WERI-Rb-1 (cell line): ENCODE data around the gene UAP1L1.

Experiments
- DNase-seq: peaks from one replicate; pipeline ENCODE4 v3.0.0-alpha.2; 2020
- H3K27ac ChIP-seq: fragments of 250-450 bp; sonication (Bioruptor Pico); 2 replicates; pipeline ENCODE4 v1.5.1; 2020; ENCODE audit warnings: mild to moderate bottlenecking, moderate library complexity
- H3K27me3 ChIP-seq: fragments of 250-450 bp; sonication (Bioruptor Pico); 2 replicates; pipeline ENCODE4 v1.5.1; 2021; ENCODE audit warnings: mild to moderate bottlenecking, low read depth, moderate library complexity; ENCODE audit not compliant: insufficient read depth, severe bottlenecking
- H3K36me3 ChIP-seq: fragments of 250-450 bp; sonication (Bioruptor Pico); 2 replicates; pipeline ENCODE4 v1.5.1; 2020; ENCODE audit warnings: mild to moderate bottlenecking, moderate library complexity
- H3K4me3 ChIP-seq: 2 replicates; pipeline ENCODE4 v1.5.1; 2011; ENCODE audit warnings: low read depth, mild to moderate bottlenecking, control low read depth, low read length
- H3K9me3 ChIP-seq: fragments of 250-450 bp; sonication (Bioruptor Pico); 2 replicates; pipeline ENCODE4 v1.5.1; 2021; ENCODE audit warnings: mild to moderate bottlenecking, moderate library complexity; ENCODE audit not compliant: severe bottlenecking
- CTCF ChIP-seq: IDR thresholded peaks from 2 replicates; pipeline ENCODE4 v1.5.1; 2011; ENCODE audit warnings: low read depth, mild to moderate bottlenecking, control low read depth, inconsistent platforms, low read length

Gene UAP1L1

GRCh38 chr9:137049544-137050449 is 27.5 kb upstream of the UAP1L1 start:
- Histone ChIP-seq H3K36me3 (no peaks in the 10 kb centered on the region), H3K9me3 (no peaks in the 10 kb centered on the region), H3K27me3 (peaks cover 9% of the 10 kb centered on the region), H3K4me3 (no peak overlapping the region), H3K27ac (no peak overlapping the region)
- peak; percentile 82 for DNase-seq
- TF ChIP-seq CTCF, result peak; percentile 85

- Histone ChIP-seq H3K9me3 (no peaks in the 10 kb centered on the region), H3K36me3 (no peaks in the 10 kb centered on the region), H3K27ac (no peak overlapping the region), H3K27me3 (peaks cover 9% of the 10 kb centered on the region), H3K4me3 (no peak overlapping the region)
- TF ChIP-seq CTCF, result no peak
- no peak for DNase-seq
Observed at GRCh38 chr9:137050570-137050969, 26.7 kb upstream of the UAP1L1 start.

- no peak for TF ChIP-seq CTCF
- DNase-seq, result no peak
- Histone ChIP-seq H3K27me3 (peaks cover 9% of the 10 kb centered on the region), H3K27ac (no peak overlapping the region), H3K36me3 (no peaks in the 10 kb centered on the region), H3K4me3 (no peak overlapping the region), H3K9me3 (no peaks in the 10 kb centered on the region)
Observed at GRCh38 chr9:137051145-137051724, 26.1 kb upstream of the UAP1L1 start.

GRCh38 chr9:137052293-137052692 is 25.0 kb upstream of the UAP1L1 start:
- Histone ChIP-seq H3K36me3 (no peaks in the 10 kb centered on the region), H3K9me3 (no peaks in the 10 kb centered on the region), H3K27ac (no peak overlapping the region), H3K27me3 (peaks cover 9% of the 10 kb centered on the region), H3K4me3 (no peak overlapping the region)
- no peak for TF ChIP-seq CTCF
- no peak for DNase-seq

- peaks cover 9% of the 10 kb centered on the region for H3K27me3 ChIP-seq
- no peak overlapping the region for H3K27ac ChIP-seq
- no peak for TF ChIP-seq CTCF
- H3K36me3 ChIP-seq, result no peaks in the 10 kb centered on the region
- no peak overlapping the region for H3K4me3 ChIP-seq
- no peak for DNase-seq
- no peaks in the 10 kb centered on the region for H3K9me3 ChIP-seq
Observed at GRCh38 chr9:137052998-137053943, 24.0 kb upstream of the UAP1L1 start.
